NK-92 treated with Interleukin-12 subunit alpha and Interleukin-12 subunit beta, amount 100 ng/mL, for 24 hours (cell line): ENCODE data around the gene PDE6B.
"Not testable (repeated sequence)": the region's sequence is repeated elsewhere in the genome, so short reads cannot be mapped to it uniquely, and the experiment has no call there.

Experiments used
- DNase-seq: peaks from one replicate; lab custom pipeline; 2025; lab: John Stamatoyannopoulos, UW

Gene PDE6B

GRCh38 chr4:622071-622995 lies 3.0 kb upstream of the PDE6B start:
- no peak for DNase-seq

GRCh38 chr4:622996-623913 lies 2.1 kb upstream of the PDE6B start:
- no peak for DNase-seq

GRCh38 chr4:623914-624566 lies 1.3 kb upstream of the PDE6B start:
- DNase-seq = no peak

GRCh38 chr4:625631-626161 lies 323 bp downstream of the PDE6B start:
- DNase-seq = no peak

- DNase-seq = no peak
These were observed 1.1 kb downstream of the PDE6B start for GRCh38 chr4:626201-627091.

GRCh38 chr4:627347-628125 lies 2.2 kb downstream of the PDE6B start:
- DNase-seq = no peak

- DNase-seq = no peak
These were observed 3.0 kb downstream of the PDE6B start for GRCh38 chr4:628311-628741.

GRCh38 chr4:628821-629635 lies 3.7 kb downstream of the PDE6B start:
- DNase-seq = no peak

- DNase-seq = no peak
These were observed 4.2 kb downstream of the PDE6B start for GRCh38 chr4:629636-629914.

GRCh38 chr4:629915-630641 lies 4.7 kb downstream of the PDE6B start:
- no peak for DNase-seq

GRCh38 chr4:630656-631055 lies 5.3 kb downstream of the PDE6B start:
- no peak for DNase-seq

GRCh38 chr4:632196-632790 lies 6.9 kb downstream of the PDE6B start:
- DNase-seq = no peak

GRCh38 chr4:632926-633325 lies 7.6 kb downstream of the PDE6B start:
- no peak for DNase-seq

GRCh38 chr4:633406-633805 lies 8.0 kb downstream of the PDE6B start:
- no peak for DNase-seq

- no peak for DNase-seq
These were observed 8.7 kb downstream of the PDE6B start for GRCh38 chr4:633976-634598.

- no peak for DNase-seq
These were observed 9.2 kb downstream of the PDE6B start for GRCh38 chr4:634599-634985.

GRCh38 chr4:635066-635835 lies 9.9 kb downstream of the PDE6B start:
- DNase-seq = not testable (repeated sequence)
